Trophoblast cell (in vitro differentiated cells and primary cell): Measurements from ENCODE around the gene CALHM5.
A peak's percentile ranks its signal among the peaks of the same experiment; 100 is the strongest.

Experiments used
- DNase-seq, 2 donors: peaks; one replicate each; pipeline ENCODE4 v3.0.0-alpha.2; 2016
- H2AFZ ChIP-seq: 2 replicates; pipeline ENCODE4 v1.6.1; 2013; ENCODE audit warnings: low read length, moderate library complexity, mild to moderate bottlenecking; ENCODE audit not compliant: insufficient read depth, poor library complexity
- H2AK5ac ChIP-seq: 2 replicates; pipeline ENCODE4 v1.6.1; 2013; ENCODE audit warnings: mild to moderate bottlenecking, low read length
- H2BK120ac ChIP-seq: 2 replicates; pipeline ENCODE4 v1.6.1; 2013; ENCODE audit warnings: low read length, mild to moderate bottlenecking, moderate library complexity; ENCODE audit not compliant: insufficient read depth, poor library complexity
- H2BK12ac ChIP-seq: 2 replicates; pipeline ENCODE4 v1.6.1; 2013; ENCODE audit warnings: mild to moderate bottlenecking, low read length, moderate library complexity
- H2BK5ac ChIP-seq: 2 replicates; pipeline ENCODE4 v1.6.1; 2013; ENCODE audit warnings: low read length, low read depth, moderate library complexity, mild to moderate bottlenecking; ENCODE audit not compliant: poor library complexity
- H3K14ac ChIP-seq: 2 replicates; pipeline ENCODE4 v1.6.1; 2013; ENCODE audit warnings: mild to moderate bottlenecking, low read length
- H3K18ac ChIP-seq: 2 replicates; pipeline ENCODE4 v1.6.1; 2013; ENCODE audit warnings: mild to moderate bottlenecking, low read length
- H3K23ac ChIP-seq: 2 replicates; pipeline ENCODE4 v1.6.1; 2013; ENCODE audit warnings: low read length
- H3K27ac ChIP-seq: 2 replicates; pipeline ENCODE4 v1.5.1; 2013; ENCODE audit warnings: low read depth, mild to moderate bottlenecking, inconsistent platforms, low read length, moderate library complexity
- H3K27me3 ChIP-seq: 2 replicates; pipeline ENCODE4 v1.6.1; 2013; ENCODE audit warnings: inconsistent platforms, mild to moderate bottlenecking, low read length, moderate library complexity; ENCODE audit not compliant: insufficient read depth
- H3K36me3 ChIP-seq, 2 experiments: 1 replicate in 1 of 2; 2 replicates in 1 of 2; pipeline ENCODE4 v1.6.1; 2013; ENCODE audit warnings: low read length in 2 of 2, mild to moderate bottlenecking in 2 of 2, moderate library complexity in 1 of 2; ENCODE audit not compliant: insufficient read depth in 2 of 2, control insufficient read depth in 1 of 2
- H3K4ac ChIP-seq: 2 replicates; pipeline ENCODE4 v1.6.1; 2013; ENCODE audit warnings: low read depth, mild to moderate bottlenecking, low read length, moderate library complexity
- H3K4me1 ChIP-seq, 2 experiments: 1 replicate in 1 of 2; 2 replicates in 1 of 2; pipeline ENCODE4 v1.6.1; 2013; ENCODE audit warnings: low read length in 2 of 2, mild to moderate bottlenecking in 2 of 2, moderate library complexity in 1 of 2; ENCODE audit not compliant: insufficient read depth in 2 of 2, control insufficient read depth in 1 of 2
- H3K4me2 ChIP-seq: 2 replicates; pipeline ENCODE4 v1.6.1; 2013; ENCODE audit warnings: inconsistent platforms, mild to moderate bottlenecking, low read length, moderate library complexity
- H3K4me3 ChIP-seq: 2 replicates; pipeline ENCODE4 v1.5.1; 2013; ENCODE audit warnings: mild to moderate bottlenecking, low read depth, low read length, inconsistent platforms
- H3K79me1 ChIP-seq: one replicate; pipeline ENCODE4 v1.6.1; 2013; ENCODE audit warnings: low read length
- H3K79me2 ChIP-seq: 2 replicates; pipeline ENCODE4 v1.6.1; 2013; ENCODE audit warnings: low read length, mild to moderate bottlenecking; ENCODE audit not compliant: control insufficient read depth, insufficient read depth, poor library complexity
- H3K9ac ChIP-seq: 2 replicates; pipeline ENCODE4 v1.6.1; 2013; ENCODE audit warnings: mild to moderate bottlenecking, low read length
- H3K9me3 ChIP-seq: 2 replicates; pipeline ENCODE4 v1.6.1; 2013; ENCODE audit warnings: low read depth, mild to moderate bottlenecking, control low read depth, inconsistent platforms, low read length; ENCODE audit not compliant: insufficient read depth
- H4K12ac ChIP-seq: 2 replicates; pipeline ENCODE4 v1.6.1; 2013; ENCODE audit warnings: low read depth, mild to moderate bottlenecking, low read length, moderate library complexity
- H4K8ac ChIP-seq: 2 replicates; pipeline ENCODE4 v1.6.1; 2013; ENCODE audit warnings: low read depth, mild to moderate bottlenecking, low read length, moderate library complexity
- H4K91ac ChIP-seq: one replicate; pipeline ENCODE4 v1.6.1; 2013; ENCODE audit warnings: low read depth, mild to moderate bottlenecking, low read length, moderate library complexity
- WGBS: extraction: QIAGEN DNeasy Blood & Tissue Kit; methylation state at CpG from one replicate; pipeline ENCODE4 v1.1.7; 2013; ENCODE audit warnings: missing lambda C conversion rate; ENCODE audit not compliant: insufficient read length, insufficient coverage; ENCODE audit errors: extremely low coverage; 5-methylcytosine and 5-hydroxymethylcytosine counted together

Gene CALHM5

DNA sequence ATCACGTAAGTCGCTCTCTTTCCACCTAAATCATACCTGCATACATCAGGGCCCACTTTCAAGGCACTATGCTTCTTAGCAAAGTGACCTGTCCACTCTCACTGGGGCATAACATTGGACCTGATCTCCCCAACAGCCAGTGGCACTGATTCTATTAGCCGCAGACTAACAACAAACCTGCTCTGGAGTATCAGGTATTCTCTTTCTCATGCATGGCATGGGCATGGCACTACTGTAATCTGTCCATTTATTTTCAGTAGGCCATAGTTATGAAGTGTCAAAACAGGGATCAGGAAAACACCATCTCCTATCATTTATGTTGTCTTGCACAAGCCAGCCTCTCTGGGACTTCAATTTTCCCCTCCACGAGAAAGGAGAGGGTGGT lies 50.6 kb downstream of the CALHM5 start:
- Histone ChIP-seq H3K4me3 (no peak overlapping the region), H2AFZ (no peak overlapping the region), H4K8ac (no peak overlapping the region), H2BK12ac (no peak overlapping the region), H3K4ac (no peak overlapping the region), H3K79me2 (no peaks in the 10 kb centered on the region), H3K36me3 (no peaks in the 10 kb centered on the region), H3K14ac (no peak overlapping the region), H3K27me3 (no peaks in the 10 kb centered on the region), H4K91ac (no peak overlapping the region), H2AK5ac (no peak overlapping the region), H2BK120ac (no peak overlapping the region), H3K79me1 (no peaks in the 10 kb centered on the region), H3K9me3 (no peaks in the 10 kb centered on the region), H3K4me1 (no peaks in the 10 kb centered on the region), H3K4me2 (no peak overlapping the region), H3K23ac (no peak overlapping the region), H2BK5ac (no peak overlapping the region), H4K12ac (no peak overlapping the region), H3K18ac (no peak overlapping the region), H3K9ac (no peak overlapping the region), H3K27ac (no peak overlapping the region)
- WGBS = no CpG with 5 or more reads among the region's 4 CpGs
- DNase-seq = no peak

DNA sequence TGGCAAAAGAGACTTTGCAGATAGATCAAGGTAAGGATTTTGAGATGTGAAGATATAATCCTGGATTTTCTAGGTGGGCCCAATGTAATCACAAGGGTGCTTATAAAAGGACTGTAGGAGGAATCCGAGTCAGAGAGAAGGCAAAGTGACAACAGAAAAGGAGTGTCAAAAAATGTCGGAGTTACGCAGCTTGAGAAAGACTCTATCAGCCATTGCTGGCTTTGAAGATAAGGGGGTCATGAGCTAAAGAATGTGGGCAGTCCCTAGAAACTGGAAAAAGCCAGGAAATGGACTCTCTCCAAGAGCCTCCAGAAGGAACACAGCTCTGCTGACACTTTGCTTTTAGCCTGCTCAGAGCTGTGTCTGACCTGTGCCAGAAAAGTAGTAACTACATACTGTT lies 51.2 kb downstream of the CALHM5 start:
- Histone ChIP-seq H3K23ac (no peak overlapping the region), H2BK12ac (no peak overlapping the region)

DNA sequence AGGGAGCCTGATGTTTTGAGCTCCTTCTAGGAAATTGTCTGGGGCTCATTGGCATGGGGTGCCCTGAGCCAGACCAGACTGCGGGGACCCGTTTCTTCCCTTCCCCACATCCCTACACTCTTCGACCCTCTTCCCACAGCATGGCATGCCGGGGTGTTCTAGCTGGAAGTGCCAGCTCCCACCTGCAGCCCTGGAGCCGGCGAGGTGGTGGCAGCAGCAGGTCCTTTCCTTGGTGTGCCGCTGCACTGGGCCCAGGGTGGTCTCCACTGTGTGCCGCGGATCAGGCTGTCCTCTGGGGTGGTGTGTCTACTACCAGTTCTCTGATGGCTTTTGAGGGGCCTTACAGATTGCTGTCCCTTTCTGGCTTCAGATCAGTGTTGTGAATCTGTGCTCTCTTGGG lies 52.4 kb downstream of the CALHM5 start:
- Histone ChIP-seq H3K18ac (no peak overlapping the region), H3K4me2 (no peak overlapping the region), H3K4ac (no peak overlapping the region), H3K9ac (no peak overlapping the region), H2AFZ (no peak overlapping the region), H3K23ac (no peak overlapping the region), H3K4me1 (no peaks in the 10 kb centered on the region), H3K79me1 (no peaks in the 10 kb centered on the region), H3K4me3 (no peak overlapping the region), H4K12ac (no peak overlapping the region), H2BK120ac (no peak overlapping the region), H3K9me3 (no peaks in the 10 kb centered on the region), H2BK5ac (no peak overlapping the region), H2AK5ac (no peak overlapping the region), H4K91ac (no peak overlapping the region), H4K8ac (no peak overlapping the region), H3K36me3 (no peaks in the 10 kb centered on the region), H3K14ac (no peak overlapping the region), H3K27ac (no peak overlapping the region), H3K79me2 (no peaks in the 10 kb centered on the region), H2BK12ac (no peak overlapping the region), H3K27me3 (no peaks in the 10 kb centered on the region)
- no peak for DNase-seq
- WGBS = no CpG with 5 or more reads among the region's 9 CpGs

More for the DNA sequence above, 51.2 kb downstream of the CALHM5 start:
- Histone ChIP-seq H3K79me1 (no peaks in the 10 kb centered on the region), H3K9ac (no peak overlapping the region), H3K4me1 (no peaks in the 10 kb centered on the region), H4K91ac (no peak overlapping the region), H4K12ac (no peak overlapping the region), H4K8ac (no peak overlapping the region), H3K27ac (no peak overlapping the region), H3K4me3 (no peak overlapping the region), H3K36me3 (no peaks in the 10 kb centered on the region), H3K27me3 (no peaks in the 10 kb centered on the region), H2BK5ac (no peak overlapping the region), H3K9me3 (no peaks in the 10 kb centered on the region), H3K18ac (no peak overlapping the region), H2BK120ac (no peak overlapping the region), H2AFZ (no peak overlapping the region), H3K4me2 (no peak overlapping the region), H3K79me2 (no peaks in the 10 kb centered on the region), H3K4ac (no peak overlapping the region), H3K14ac (no peak overlapping the region), H2AK5ac (no peak overlapping the region)
- WGBS = no CpG with 5 or more reads among the region's 3 CpGs
- no peak for DNase-seq

DNA sequence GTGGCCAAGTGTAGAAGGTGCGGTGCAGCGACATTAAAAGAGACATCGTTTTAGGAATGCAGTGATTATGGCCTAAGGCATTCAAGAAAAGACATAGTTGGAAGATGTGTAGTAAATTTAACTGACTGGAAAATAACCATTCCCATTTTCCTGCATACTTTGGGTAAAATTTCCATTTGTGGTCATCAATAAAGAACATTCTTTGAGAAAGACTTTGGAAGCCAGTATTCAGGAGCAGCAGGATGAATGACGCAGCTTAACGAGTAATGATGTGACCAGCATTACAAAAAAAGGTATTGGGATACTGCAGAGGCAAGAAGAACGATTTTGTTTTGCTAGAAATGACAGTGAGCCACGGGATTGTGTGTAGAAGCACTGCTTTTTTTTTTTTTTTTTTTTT lies 52.9 kb downstream of the CALHM5 start:
- Histone ChIP-seq H3K27me3 (no peaks in the 10 kb centered on the region), H2BK5ac (no peak overlapping the region), H2BK120ac (no peak overlapping the region), H2AK5ac (no peak overlapping the region), H3K23ac (no peak overlapping the region), H3K14ac (no peak overlapping the region), H3K79me1 (no peaks in the 10 kb centered on the region), H4K12ac (no peak overlapping the region), H3K36me3 (no peaks in the 10 kb centered on the region), H3K27ac (no peak overlapping the region), H3K9me3 (no peaks in the 10 kb centered on the region), H4K91ac (no peak overlapping the region), H2AFZ (no peak overlapping the region), H3K18ac (no peak overlapping the region), H3K79me2 (no peaks in the 10 kb centered on the region), H2BK12ac (no peak overlapping the region), H3K4me1 (no peaks in the 10 kb centered on the region), H3K9ac (no peak overlapping the region), H3K4me3 (no peak overlapping the region), H3K4me2 (no peak overlapping the region), H3K4ac (no peak overlapping the region), H4K8ac (no peak overlapping the region)
- peak in 1 of 2 donors; percentile 15 for DNase-seq
- no CpG with 5 or more reads among the region's 7 CpGs for WGBS
